ENCODE measurements around the gene NELFB.

The NELFB gene

DNA sequence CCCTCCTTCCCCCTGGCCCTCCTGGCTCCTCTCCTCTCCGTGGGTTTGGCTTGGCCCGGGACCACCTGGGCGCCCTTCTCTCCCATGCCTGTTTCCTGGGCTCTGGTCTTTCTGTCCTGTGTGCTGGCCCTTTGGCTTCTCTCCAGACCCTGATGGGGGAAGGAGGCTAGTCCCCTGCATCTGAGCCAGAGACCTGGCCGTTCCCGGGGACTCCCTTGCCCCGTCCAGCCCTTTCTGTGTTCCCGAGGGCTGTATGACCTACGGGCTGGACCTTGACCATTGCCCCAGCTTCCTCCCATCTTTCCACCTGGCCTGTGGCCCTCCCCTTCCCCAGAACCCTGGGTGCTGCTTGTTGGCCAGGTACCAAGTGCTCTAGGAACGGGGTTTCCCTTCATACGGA is 8.4 kb downstream of the NELFB start:
- Histone ChIP-seq H3K9ac (no peak overlapping the region; a peak in 1 of 22 replicates), H3K4me2 (no peak overlapping the region), H3K4me3 (no peak overlapping the region), H3K36me3 (peaks cover 64 to 84% (median 76%) of the 10 kb centered on the region in 11 experiments), H3K27me3 (no peaks in the 10 kb centered on the region), H4K20me1 (peaks cover 0 to 65% (median 19%) of the 10 kb centered on the region in 11 experiments; a peak in 17 of 22 replicates), H3K9me3 (replicated peaks in 1 of 11) (no peaks in the 10 kb centered on the region), H3K27ac (no peak overlapping the region), H3K4me1 (peaks cover 17 to 36% (median 26%) of the 10 kb centered on the region in 10 experiments)
- TF ChIP-seq Cebpa-rat (IDR thresholded peaks at IDR 0.05): no peak

GRCh38 chr9:137264067-137264466 is 8.9 kb downstream of the NELFB start:
- H3K9ac ChIP-seq: no peak overlapping the region
- H3K4me2 ChIP-seq: no peak overlapping the region
- H3K4me3 ChIP-seq: no peak overlapping the region
- no peak overlapping the region for H3K27ac ChIP-seq
- peaks cover 64 to 84% (median 76%) of the 10 kb centered on the region in 11 experiments for H3K36me3 ChIP-seq
- H3K9me3 ChIP-seq (replicated peaks in 1 of 11): no peaks in the 10 kb centered on the region
- H4K20me1 ChIP-seq: peaks cover 0 to 65% (median 16%) of the 10 kb centered on the region in 11 experiments; a peak in 17 of 22 replicates
- TF ChIP-seq Cebpa-rat (IDR thresholded peaks at IDR 0.05): no peak
- H3K4me1 ChIP-seq: peaks cover 20 to 39% (median 26%) of the 10 kb centered on the region in 10 experiments
- no peaks in the 10 kb centered on the region for H3K27me3 ChIP-seq

GRCh38 chr9:137265496-137266161 is 10.5 kb downstream of the NELFB start:
- no peaks in the 10 kb centered on the region for H3K9me3 ChIP-seq (replicated peaks in 1 of 11)
- no peak for TF ChIP-seq Cebpa-rat (IDR thresholded peaks at IDR 0.05)
- H3K4me2 ChIP-seq: 0 out of 22 replicates have a peak overlapping the region, but pooled peaks of 1 of the 11 experiments have one; percentile 1
- H3K4me1 ChIP-seq: peaks cover 36 to 51% (median 39%) of the 10 kb centered on the region in 10 experiments
- no peak overlapping the region for H3K4me3 ChIP-seq
- H3K27me3 ChIP-seq: no peaks in the 10 kb centered on the region
- H3K27ac ChIP-seq: peak overlapping the region in 1 of 11 experiments; percentile 21; a peak in 1 of 22 replicates
- peak overlapping the region in 1 of 11 experiments; percentile 19; a peak in 2 of 22 replicates for H3K9ac ChIP-seq
- peaks cover 0 to 75% (median 20%) of the 10 kb centered on the region in 11 experiments; a peak in 17 of 22 replicates for H4K20me1 ChIP-seq
- peaks cover 63 to 91% (median 81%) of the 10 kb centered on the region in 11 experiments for H3K36me3 ChIP-seq

DNA sequence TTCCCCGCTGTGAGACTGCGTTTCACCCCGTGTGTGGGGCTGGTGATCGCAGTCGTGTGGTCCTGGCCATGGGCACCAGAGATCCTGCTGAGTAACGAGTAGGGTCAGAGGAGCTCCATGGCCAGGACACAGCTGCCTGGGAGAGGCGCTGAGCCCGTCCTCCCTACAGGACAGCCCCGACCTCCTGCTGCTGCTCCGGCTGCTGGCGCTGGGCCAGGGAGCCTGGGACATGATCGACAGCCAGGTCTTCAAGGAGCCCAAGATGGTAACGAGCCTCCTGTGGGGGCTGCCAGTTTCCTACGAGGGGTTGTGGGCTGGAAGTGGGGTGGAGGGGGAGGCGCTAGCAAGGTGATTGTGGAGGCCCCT is 11.0 kb downstream of the NELFB start:
- peaks cover 60 to 91% (median 81%) of the 10 kb centered on the region in 11 experiments for H3K36me3 ChIP-seq

DNA sequence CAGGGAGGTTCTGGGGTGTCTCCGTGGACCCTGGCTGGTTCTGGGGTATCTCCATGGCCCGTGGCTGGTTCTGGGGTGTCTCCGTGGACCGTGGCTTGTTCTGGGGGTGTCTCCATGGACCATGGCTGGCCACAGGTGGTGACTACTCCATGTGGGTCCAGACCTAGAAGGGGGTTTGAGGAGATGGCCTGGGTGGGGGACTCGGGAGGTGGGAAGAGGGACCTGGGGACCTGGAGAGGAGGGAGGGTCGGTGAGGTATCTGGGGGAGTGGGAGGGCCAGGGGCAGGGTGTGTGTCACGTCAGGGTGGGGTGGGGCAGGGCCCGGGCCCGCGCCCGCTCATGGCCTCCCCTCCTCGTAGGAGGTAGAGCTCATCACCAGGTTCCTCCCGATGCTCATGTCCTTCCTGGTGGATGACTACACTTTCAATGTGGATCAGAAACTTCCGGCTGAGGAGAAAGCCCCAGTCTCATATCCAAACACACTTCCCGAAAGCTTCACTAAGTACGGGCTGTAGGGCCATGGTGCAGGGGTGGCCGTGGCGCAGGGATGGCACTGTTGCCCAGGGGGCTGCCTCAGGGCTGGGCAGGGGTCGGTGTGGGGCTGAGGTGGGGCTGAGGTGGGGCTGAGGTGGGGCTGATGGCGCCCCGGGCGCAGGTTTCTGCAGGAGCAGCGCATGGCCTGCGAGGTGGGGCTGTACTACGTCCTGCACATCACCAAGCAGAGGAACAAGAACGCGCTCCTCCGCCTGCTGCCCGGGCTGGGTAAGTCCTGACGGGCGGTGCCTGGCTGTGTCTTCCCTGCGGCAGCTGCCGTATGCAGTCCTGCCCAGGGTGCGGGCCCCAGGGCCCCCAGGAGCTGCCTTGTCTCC is 11.7 kb downstream of the NELFB start:
- H3K4me3 ChIP-seq: no peak overlapping the region
- peaks cover 54 to 84% (median 75%) of the 10 kb centered on the region in 11 experiments for H3K36me3 ChIP-seq
- peak overlapping the region in 1 of 11 experiments; percentile 72; a peak in 3 of 22 replicates for H3K27ac ChIP-seq
- peaks cover 46 to 63% (median 51%) of the 10 kb centered on the region in 10 experiments for H3K4me1 ChIP-seq
- TF ChIP-seq Cebpa-rat (IDR thresholded peaks at IDR 0.05): no peak
- peak overlapping the region; percentile 15 to 98 (median 80); a peak in 12 of 22 replicates for H3K4me2 ChIP-seq
- no peaks in the 10 kb centered on the region for H3K27me3 ChIP-seq
- H3K9me3 ChIP-seq (replicated peaks in 1 of 11): no peaks in the 10 kb centered on the region
- peaks cover 5 to 81% (median 32%) of the 10 kb centered on the region in 11 experiments; a peak in 20 of 22 replicates for H4K20me1 ChIP-seq
- peak overlapping the region in 1 of 11 experiments; percentile 17; a peak in 2 of 22 replicates for H3K9ac ChIP-seq

More for the DNA sequence above, 11.0 kb downstream of the NELFB start:
- peaks cover 3 to 80% (median 25%) of the 10 kb centered on the region in 11 experiments; a peak in 19 of 22 replicates for H4K20me1 ChIP-seq
- H3K4me1 ChIP-seq: peaks cover 41 to 56% (median 44%) of the 10 kb centered on the region in 10 experiments
- H3K27ac ChIP-seq: peak overlapping the region in 1 of 11 experiments; percentile 21; a peak in 2 of 22 replicates
- H3K9ac ChIP-seq: peak overlapping the region in 1 of 11 experiments; percentile 19; a peak in 2 of 22 replicates
- no peaks in the 10 kb centered on the region for H3K9me3 ChIP-seq (replicated peaks in 1 of 11)
- 0 out of 22 replicates have a peak overlapping the region, but pooled peaks of 1 of the 11 experiments have one; percentile 1 for H3K4me2 ChIP-seq
- no peak overlapping the region for H3K4me3 ChIP-seq
- no peak for TF ChIP-seq Cebpa-rat (IDR thresholded peaks at IDR 0.05)
- no peaks in the 10 kb centered on the region for H3K27me3 ChIP-seq

DNA sequence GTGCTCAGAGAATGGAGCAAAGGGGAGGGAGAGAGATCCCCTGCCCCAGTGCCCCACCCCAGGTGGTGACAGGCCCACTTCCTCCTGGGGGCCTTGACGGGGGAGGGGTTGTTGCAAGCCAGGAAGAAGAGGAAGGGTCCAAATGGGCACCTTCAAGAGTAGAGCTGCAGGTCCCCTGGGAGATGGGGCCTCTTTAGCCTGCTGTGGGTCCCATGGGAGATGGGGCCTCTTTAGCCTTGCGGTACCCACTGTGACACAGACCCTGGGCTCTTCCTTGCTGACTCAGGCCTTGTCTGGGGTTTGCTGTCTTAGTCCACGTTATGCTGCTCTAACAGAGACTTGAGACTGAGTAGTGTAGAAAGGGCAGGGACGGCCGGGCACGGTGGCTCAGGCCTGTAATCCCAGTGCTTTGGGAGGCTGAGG is 12.8 kb downstream of the NELFB start:
- TF ChIP-seq Cebpa-rat (IDR thresholded peaks at IDR 0.05): no peak
- Histone ChIP-seq H3K4me2 (peak overlapping the region; percentile 59 to 98 (median 87)), H3K27ac (peak overlapping the region in 10 of 11 experiments; percentile 5 to 72 (median 56); a peak in 18 of 22 replicates), H4K20me1 (peaks cover 11 to 85% (median 40%) of the 10 kb centered on the region in 11 experiments; a peak in 20 of 22 replicates), H3K9me3 (replicated peaks in 1 of 11) (no peaks in the 10 kb centered on the region), H3K4me1 (peaks cover 58 to 73% (median 62%) of the 10 kb centered on the region in 10 experiments), H3K27me3 (no peaks in the 10 kb centered on the region), H3K4me3 (peak overlapping the region in 2 of 10 experiments; percentile 29 to 37; a peak in 2 of 20 replicates), H3K9ac (peak overlapping the region in 10 of 11 experiments; percentile 29 to 61 (median 48); a peak in 15 of 22 replicates), H3K36me3 (peaks cover 59 to 89% (median 80%) of the 10 kb centered on the region in 11 experiments)

DNA sequence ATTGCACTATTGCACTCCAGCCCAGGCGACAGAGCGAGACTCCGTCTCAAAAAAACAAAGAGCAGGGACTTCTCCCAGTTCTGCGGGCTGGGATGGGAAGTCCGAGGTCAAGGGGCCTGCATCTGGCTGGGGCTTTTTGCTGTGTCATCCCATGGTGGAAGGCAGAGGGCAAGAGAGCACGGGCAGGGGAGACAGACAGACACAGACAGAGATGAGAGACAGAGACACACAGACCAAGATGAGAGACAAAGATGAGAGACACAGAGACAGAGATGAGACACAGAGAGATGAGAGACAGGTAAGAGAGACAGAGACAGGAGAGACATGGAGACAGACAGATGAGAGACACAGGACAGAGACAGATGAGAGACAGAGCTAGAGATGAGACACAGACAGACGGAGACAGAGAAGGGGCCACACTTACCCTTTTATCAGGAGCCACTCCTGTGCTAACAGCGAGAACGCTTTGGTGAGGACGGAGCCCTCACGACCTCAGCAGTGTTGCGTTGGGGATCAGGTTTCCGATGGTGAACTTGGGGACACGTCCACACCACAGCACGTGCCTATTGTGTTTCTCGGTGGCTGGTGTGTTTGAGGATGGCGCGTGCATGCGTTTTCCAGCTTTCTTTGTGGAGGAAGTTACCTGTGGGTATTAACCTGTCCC is 13.5 kb downstream of the NELFB start:
- TF ChIP-seq Cebpa-rat (IDR thresholded peaks at IDR 0.05): no peak
- Histone ChIP-seq H3K4me2 (peak overlapping the region; percentile 59 to 98 (median 87)), H3K9me3 (replicated peaks in 1 of 11) (no peaks in the 10 kb centered on the region), H3K27ac (peak overlapping the region in 10 of 11 experiments; percentile 5 to 72 (median 56); a peak in 18 of 22 replicates), H3K9ac (peak overlapping the region in 10 of 11 experiments; percentile 16 to 61 (median 40); a peak in 15 of 22 replicates), H3K36me3 (peaks cover 62 to 91% (median 82%) of the 10 kb centered on the region in 11 experiments), H4K20me1 (peaks cover 11 to 81% (median 40%) of the 10 kb centered on the region in 11 experiments; a peak in 20 of 22 replicates), H3K4me1 (peaks cover 65 to 78% (median 68%) of the 10 kb centered on the region in 10 experiments), H3K4me3 (peak overlapping the region in 3 of 10 experiments; percentile 10 to 41 (median 33); a peak in 4 of 20 replicates), H3K27me3 (no peaks in the 10 kb centered on the region)

Data from BLaER1 treated with 17β-estradiol and CSF1 and Interleukin-3, amounts not matched to agents 10 nM and 100 nM (cell line).